Endothelial cell of umbilical vein (primary cell): ENCODE measurements around the gene FILIP1L. TPM values are rescaled to one million over a fixed set of nuclear protein-coding genes. Genes with fewer than 3 reads are reported as not detected.

Experiments
- BruUV-seq: library from RNA; stranded (reverse); fragments of 400-500 nt; replicated peaks from 2 replicates; lab custom pipeline; 2021; lab: Mats Ljungman, UMichigan
- CTCF ChIA-PET: fragments of 300-600, 350-600 bp; sonication (Branson Sonifier 250); formaldehyde crosslinking; loops from one replicate; lab custom pipeline; 2021; ENCODE audit warnings: antibody characterized with exemption, inconsistent platforms; lab: Charles Lee
- POLR2A ChIA-PET: fragments of 300-600, 350-600 bp; sonication (Branson Sonifier 250); formaldehyde crosslinking; loops from one replicate; lab custom pipeline; 2021; ENCODE audit warnings: antibody characterized with exemption, inconsistent platforms; lab: Charles Lee
- DNase-seq: peaks from one replicate; pipeline ENCODE4 v3.0.0-alpha.2; 2011; ENCODE audit warnings: low read depth, low spot score
- FAIRE-seq: peaks from 2 replicates; lab custom pipeline; 2011; peaks lifted over from hg19 to GRCh38; lab: Jason Lieb, UNC
- H2AFZ ChIP-seq: 2 replicates; pipeline ENCODE4 v1.6.0; 2012; ENCODE audit warnings: low read depth, low read length, control low read depth, inconsistent platforms
- H3K27ac ChIP-seq: 2 replicates; pipeline ENCODE4 v1.5.1; 2011; ENCODE audit warnings: low read depth, mild to moderate bottlenecking, control low read depth, low read length, moderate library complexity; ENCODE audit not compliant: insufficient read depth
- H3K27me3 ChIP-seq, 2 experiments: 2 replicates each; pipeline versions ENCODE4 v1.6.0 to v1.6.1; 2011; ENCODE audit warnings: low read length in 2 of 2, mixed read lengths in 1 of 2; ENCODE audit not compliant: control insufficient read depth in 2 of 2, insufficient read depth in 2 of 2
- H3K36me3 ChIP-seq, 2 experiments: 2 replicates in 1 of 2; 3 replicates in 1 of 2; pipeline ENCODE4 v1.5.1; 2011; ENCODE audit warnings: low read length in 2 of 2, mild to moderate bottlenecking in 1 of 2, moderate library complexity in 1 of 2; ENCODE audit not compliant: control insufficient read depth in 2 of 2, insufficient read depth in 2 of 2; ENCODE audit errors: extremely low read depth in 1 of 2
- H3K4me1 ChIP-seq: 3 replicates; pipeline ENCODE4 v1.5.1; 2011; ENCODE audit warnings: mild to moderate bottlenecking, low read length; ENCODE audit not compliant: control insufficient read depth, insufficient read depth; ENCODE audit errors: extremely low read depth
- H3K4me2 ChIP-seq: 2 replicates; pipeline ENCODE4 v1.6.1; 2011; ENCODE audit warnings: low read length, control low read depth, mixed read lengths; ENCODE audit not compliant: insufficient read depth
- H3K4me3 ChIP-seq, 3 experiments: fragments of 200-600 bp in 1 of 3; sonication (generic), shearing (Covaris generic) in 1 of 3; replicated peaks in 1 of 3; 2 replicates each; pipeline ENCODE4 v1.5.1; 2011 to 2016; ENCODE audit warnings: control low read depth in 3 of 3, low read length in 3 of 3, mild to moderate bottlenecking in 2 of 3, inconsistent platforms in 1 of 3, low read depth in 1 of 3, moderate library complexity in 1 of 3; ENCODE audit not compliant: insufficient read depth in 1 of 3
- H3K79me2 ChIP-seq: 2 replicates; pipeline ENCODE4 v1.6.0; 2012; ENCODE audit warnings: low read length, inconsistent platforms; ENCODE audit not compliant: control insufficient read depth, insufficient read depth
- H3K9ac ChIP-seq: replicated peaks from 2 replicates; pipeline ENCODE3; 2011; ENCODE audit warnings: low read length, control low read depth; ENCODE audit not compliant: insufficient read depth; ENCODE audit errors: extremely low read depth
- H3K9me1 ChIP-seq: replicated peaks from 3 replicates; pipeline ENCODE4 v1.6.0; 2011; ENCODE audit warnings: mild to moderate bottlenecking, low read length; ENCODE audit not compliant: control insufficient read depth, insufficient read depth; ENCODE audit errors: extremely low read depth
- H3K9me3 ChIP-seq: replicated peaks from 2 replicates; pipeline ENCODE4 v1.5.1; 2012; ENCODE audit warnings: low read length, inconsistent platforms; ENCODE audit not compliant: control insufficient read depth, insufficient read depth
- H4K20me1 ChIP-seq: replicated peaks from 2 replicates; pipeline ENCODE3; 2011; ENCODE audit warnings: mild to moderate bottlenecking, low read length; ENCODE audit not compliant: control insufficient read depth, insufficient read depth; ENCODE audit errors: extremely low read depth
- CTCF ChIP-seq, 2 donors: IDR thresholded peaks; 1 replicate in 1 of 2; 2 replicates in 1 of 2; pipeline ENCODE4 v1.5.1; 2011; ENCODE audit warnings: low read length in 2 of 2, mild to moderate bottlenecking in 2 of 2, moderate library complexity in 2 of 2, control low read depth in 1 of 2, inconsistent platforms in 1 of 2, low read depth in 1 of 2; ENCODE audit not compliant: insufficient read depth in 1 of 2; ENCODE audit errors: extremely low read depth in 1 of 2
- EZH2 ChIP-seq: IDR thresholded peaks from 2 replicates; pipeline ENCODE4 v1.6.1; 2012; ENCODE audit warnings: borderline replicate concordance, low read depth, mild to moderate bottlenecking, moderate library complexity, low read length, inconsistent platforms; ENCODE audit not compliant: severe bottlenecking
- FOS ChIP-seq: IDR thresholded peaks from 2 replicates; pipeline ENCODE4 v1.6.1; 2011; ENCODE audit warnings: mild to moderate bottlenecking, low read length, moderate library complexity, borderline replicate concordance; ENCODE audit not compliant: insufficient read depth
- GATA2 ChIP-seq: IDR thresholded peaks from 2 replicates; pipeline ENCODE4 v1.7.0; 2011; ENCODE audit warnings: low read depth, mild to moderate bottlenecking, moderate library complexity, mixed read lengths, low read length; ENCODE audit not compliant: insufficient read length, insufficient read depth
- JUN ChIP-seq: IDR thresholded peaks from 2 replicates; pipeline ENCODE4 v1.6.1; 2011; ENCODE audit warnings: borderline replicate concordance, low read depth; ENCODE audit not compliant: insufficient read length, insufficient read depth
- MAX ChIP-seq: IDR thresholded peaks from 2 replicates; pipeline ENCODE4 v1.6.1; 2011; ENCODE audit not compliant: insufficient read depth, insufficient read length
- MYC ChIP-seq: IDR thresholded peaks from one replicate; pipeline ENCODE4 v1.6.1; 2011; ENCODE audit warnings: mild to moderate bottlenecking, low read depth, low read length
- POLR2A ChIP-seq: IDR thresholded peaks from 2 replicates; pipeline ENCODE4 v1.6.1; 2012; ENCODE audit warnings: low read depth, mild to moderate bottlenecking, control low read depth, low read length
- POLR2AphosphoS5 ChIP-seq: IDR thresholded peaks from 2 replicates; pipeline ENCODE4 v1.6.1; 2012; ENCODE audit warnings: low read depth, mild to moderate bottlenecking, control low read depth, low read length, moderate library complexity; ENCODE audit not compliant: insufficient read depth
- dilution Hi-C: fragments of 300-500 bp; cut with MboI; formaldehyde crosslinking; loops from one replicate; pipeline ENCODE4 v1.15.0; 2019; ENCODE audit warnings: low sequenced_read_pairs; ENCODE audit not compliant: extremely low pct_ligation_motif_present
- intact Hi-C: fragments of 100-400 bp; cut with micrococcal nuclease; formaldehyde crosslinking; loops from one replicate; pipeline ENCODE4 v1.10.0; 2022
- polyA plus RNA-seq, 4 experiments: library from polyadenylated mRNA; depleted of rRNA in 3 of 4; stranded (reverse) in 3 of 4; unstranded in 1 of 4; fragments of >200 nt; gene quantifications; 2 replicates each; pipeline versions ENCODE4 v1.2.1 to v1.2.3, GENCODE V29; 2011 to 2012; ENCODE audit warnings: missing spikeins in 1 of 4
- total RNA-seq: library from RNA; stranded (reverse); gene quantifications from 2 replicates; pipeline ENCODE4 v1.2.3, GENCODE V29; 2021

FILIP1L gene
- total and polyA plus RNA-seq, 2 donors (not counting 3 experiments of a cell fraction or from before 2014, with no cell fraction given): 26.0 to 29.9 TPM

GRCh38 chr3:99970198-99970597 lies 144.1 kb downstream of the FILIP1L start:
- Histone ChIP-seq H3K27me3 (no peaks in the 10 kb centered on the region), H4K20me1 (no peaks in the 10 kb centered on the region), H3K79me2 (no peaks in the 10 kb centered on the region), H3K4me2 (no peak overlapping the region), H3K27ac (no peak overlapping the region), H3K4me1 (peaks cover under 1% of the 10 kb centered on the region), H3K4me3 (no peak overlapping the region), H3K9ac (no peak overlapping the region), H3K9me1 (no peaks in the 10 kb centered on the region), H2AFZ (no peak overlapping the region), H3K36me3 (no peaks in the 10 kb centered on the region), H3K9me3 (no peaks in the 10 kb centered on the region)
- TF ChIP-seq JUN (no peak), GATA2 (no peak), CTCF (IDR thresholded peaks at IDR 0.05; ENCODE audit: extremely low read depth in 1 of 2, insufficient read depth in 1 of 2, low read depth in 1 of 2, low read length in 2 of 2) (no peak), MYC (no peak), POLR2A (no peak)
- ChIA-PET CTCF (interaction anchor here (1.1 kb wide), 1 partner anchor 127 kb away, joined by 3 read pairs; no protein-coding TSS in a partner anchor), POLR2A (no interaction called here)
- DNase-seq (no peak), FAIRE-seq (no peak)
- intact Hi-C loops (no loop called here), dilution Hi-C loops (no loop called here)
- BruUV-seq: no TSS peak

GRCh38 chr3:99969136-99969535 lies 145.2 kb downstream of the FILIP1L start:
- Histone ChIP-seq H4K20me1 (no peaks in the 10 kb centered on the region), H3K36me3 (no peaks in the 10 kb centered on the region), H3K4me3 (no peak overlapping the region), H3K79me2 (no peaks in the 10 kb centered on the region), H3K4me2 (no peak overlapping the region), H3K9me3 (no peaks in the 10 kb centered on the region), H3K27ac (no peak overlapping the region), H3K27me3 (no peaks in the 10 kb centered on the region), H3K4me1 (peaks cover 4% of the 10 kb centered on the region), H3K9me1 (no peaks in the 10 kb centered on the region), H3K9ac (no peak overlapping the region), H2AFZ (no peak overlapping the region)
- POLR2A ChIA-PET: no interaction called here
- FAIRE-seq (no peak), DNase-seq (no peak)
- TF ChIP-seq MAX: no peak
- TF ChIP-seq JUN: no peak
- no peak for TF ChIP-seq MYC
- no peak for TF ChIP-seq FOS
- no peak for TF ChIP-seq CTCF (IDR thresholded peaks at IDR 0.05; ENCODE audit: extremely low read depth in 1 of 2, insufficient read depth in 1 of 2, low read depth in 1 of 2, low read length in 2 of 2)
- no peak for TF ChIP-seq EZH2
- no peak for TF ChIP-seq POLR2AphosphoS5
- no peak for TF ChIP-seq POLR2A
- TF ChIP-seq GATA2: no peak
- intact Hi-C loops: no loop called here
- dilution Hi-C loops: no loop called here
- no TSS peak for BruUV-seq
- CTCF ChIA-PET: interaction anchor here (1.1 kb wide), 1 partner anchor 126 kb away, joined by 3 read pairs; no protein-coding TSS in a partner anchor
